ENCODE results near the gene IFT57. TPM values are rescaled to one million over a fixed set of nuclear protein-coding genes. Genes with fewer than 3 reads are reported as not detected.

Gene IFT57
- total and polyA plus RNA-seq, 4 donors = 54.3 to 78.9 (median 70.0) TPM

DNA sequence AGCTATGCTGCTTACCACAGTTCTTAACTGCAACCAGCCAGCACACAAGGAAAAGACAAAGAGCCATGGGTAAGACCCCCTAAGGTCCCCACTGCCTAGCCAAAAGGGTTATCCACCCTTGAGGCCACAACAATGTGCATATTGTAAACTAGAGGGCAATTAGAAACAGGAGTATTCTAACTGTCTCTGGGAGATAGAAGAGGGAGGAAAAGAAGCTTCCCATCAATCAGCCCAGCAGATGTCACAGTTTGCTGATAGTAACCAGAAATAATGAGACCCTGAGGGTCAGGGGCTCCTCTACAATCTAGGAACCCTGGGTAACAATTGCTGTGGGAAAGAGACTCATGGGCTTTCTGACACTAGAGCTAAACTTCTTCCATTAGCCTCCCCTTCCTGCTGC, 20.6 kb upstream of the IFT57 start:
- H3K4me1 ChIP-seq (ENCODE audit: control insufficient read depth, insufficient read depth, low read length) = no peaks in the 10 kb centered on the region
- H3K27ac ChIP-seq (ENCODE audit: low read depth, low read length) = no peak overlapping the region
- H3K9me3 ChIP-seq (ENCODE audit: control insufficient read depth, insufficient read depth, low read length) = no peaks in the 10 kb centered on the region
- DNase-seq (ENCODE audit: low read depth in 4 of 6, low spot score in 6 of 6) = no peak
- H3K4me3 ChIP-seq (ENCODE audit: low read depth, low read length) = no peak overlapping the region
- no peaks in the 10 kb centered on the region for H3K36me3 ChIP-seq (ENCODE audit: control insufficient read depth, insufficient read depth, low read length)
- H3K27me3 ChIP-seq (ENCODE audit: control insufficient read depth, insufficient read depth, low read length) = no peaks in the 10 kb centered on the region

- DNase-seq (ENCODE audit: low read depth in 4 of 6, low spot score in 6 of 6) = no peak
- WGBS (ENCODE audit: insufficient coverage) = 96% methylated on average over 6 of the region's 6 CpGs
- H3K9me3 ChIP-seq (ENCODE audit: control insufficient read depth, insufficient read depth, low read length) = no peaks in the 10 kb centered on the region
- no peak overlapping the region for H3K4me3 ChIP-seq (ENCODE audit: low read depth, low read length)
- H3K27me3 ChIP-seq (ENCODE audit: control insufficient read depth, insufficient read depth, low read length) = no peaks in the 10 kb centered on the region
- H3K36me3 ChIP-seq (ENCODE audit: control insufficient read depth, insufficient read depth, low read length) = no peaks in the 10 kb centered on the region
- no peaks in the 10 kb centered on the region for H3K4me1 ChIP-seq (ENCODE audit: control insufficient read depth, insufficient read depth, low read length)
- H3K27ac ChIP-seq (ENCODE audit: low read depth, low read length) = no peak overlapping the region
Measured at GRCh38 chr3:108241721-108242120, 19.5 kb upstream of the IFT57 start.

- H3K36me3 ChIP-seq (ENCODE audit: control insufficient read depth, insufficient read depth, low read length) = no peaks in the 10 kb centered on the region
- no peak overlapping the region for H3K4me3 ChIP-seq (ENCODE audit: low read depth, low read length)
- H3K4me1 ChIP-seq (ENCODE audit: control insufficient read depth, insufficient read depth, low read length) = no peaks in the 10 kb centered on the region
- 75% methylated on average over 2 of the region's 2 CpGs for WGBS (ENCODE audit: insufficient coverage)
- no peak overlapping the region for H3K27ac ChIP-seq (ENCODE audit: low read depth, low read length)
- DNase-seq (ENCODE audit: low read depth in 4 of 6, low spot score in 6 of 6) = no peak
- H3K27me3 ChIP-seq (ENCODE audit: control insufficient read depth, insufficient read depth, low read length) = no peaks in the 10 kb centered on the region
- H3K9me3 ChIP-seq (ENCODE audit: control insufficient read depth, insufficient read depth, low read length) = no peaks in the 10 kb centered on the region
Measured at GRCh38 chr3:108241146-108241545, 18.9 kb upstream of the IFT57 start.

- no peak for DNase-seq (ENCODE audit: low read depth in 4 of 6, low spot score in 6 of 6)
- Histone ChIP-seq H3K4me1 (ENCODE audit: control insufficient read depth, insufficient read depth, low read length) (no peaks in the 10 kb centered on the region), H3K27ac (ENCODE audit: low read depth, low read length) (no peak overlapping the region), H3K36me3 (ENCODE audit: control insufficient read depth, insufficient read depth, low read length) (no peaks in the 10 kb centered on the region), H3K27me3 (ENCODE audit: control insufficient read depth, insufficient read depth, low read length) (no peaks in the 10 kb centered on the region), H3K4me3 (ENCODE audit: low read depth, low read length) (no peak overlapping the region), H3K9me3 (ENCODE audit: control insufficient read depth, insufficient read depth, low read length) (no peaks in the 10 kb centered on the region)
- WGBS (ENCODE audit: insufficient coverage) = no CpG with 5 or more reads among the region's 1 CpG
Measured at GRCh38 chr3:108239082-108239481, 16.9 kb upstream of the IFT57 start.

GRCh38 chr3:108235290-108235689, 13.1 kb upstream of the IFT57 start:
- Histone ChIP-seq H3K27ac (ENCODE audit: low read depth, low read length) (no peak overlapping the region), H3K4me1 (ENCODE audit: control insufficient read depth, insufficient read depth, low read length) (no peaks in the 10 kb centered on the region), H3K27me3 (ENCODE audit: control insufficient read depth, insufficient read depth, low read length) (no peaks in the 10 kb centered on the region), H3K36me3 (ENCODE audit: control insufficient read depth, insufficient read depth, low read length) (no peaks in the 10 kb centered on the region), H3K4me3 (ENCODE audit: low read depth, low read length) (no peak overlapping the region), H3K9me3 (ENCODE audit: control insufficient read depth, insufficient read depth, low read length) (no peaks in the 10 kb centered on the region)
- WGBS (ENCODE audit: insufficient coverage) = no CpG with 5 or more reads among the region's 1 CpG
- no peak for DNase-seq (ENCODE audit: low read depth in 4 of 6, low spot score in 6 of 6)

GRCh38 chr3:108234387-108234957, 12.2 kb upstream of the IFT57 start:
- Histone ChIP-seq H3K27ac (ENCODE audit: low read depth, low read length) (no peak overlapping the region), H3K4me1 (ENCODE audit: control insufficient read depth, insufficient read depth, low read length) (no peaks in the 10 kb centered on the region), H3K36me3 (ENCODE audit: control insufficient read depth, insufficient read depth, low read length) (no peaks in the 10 kb centered on the region), H3K9me3 (ENCODE audit: control insufficient read depth, insufficient read depth, low read length) (no peaks in the 10 kb centered on the region), H3K4me3 (ENCODE audit: low read depth, low read length) (no peak overlapping the region), H3K27me3 (ENCODE audit: control insufficient read depth, insufficient read depth, low read length) (no peaks in the 10 kb centered on the region)
- 71% methylated on average over 1 of the region's 1 CpG for WGBS (ENCODE audit: insufficient coverage)
- DNase-seq (ENCODE audit: low read depth in 4 of 6, low spot score in 6 of 6) = no peak

DNA sequence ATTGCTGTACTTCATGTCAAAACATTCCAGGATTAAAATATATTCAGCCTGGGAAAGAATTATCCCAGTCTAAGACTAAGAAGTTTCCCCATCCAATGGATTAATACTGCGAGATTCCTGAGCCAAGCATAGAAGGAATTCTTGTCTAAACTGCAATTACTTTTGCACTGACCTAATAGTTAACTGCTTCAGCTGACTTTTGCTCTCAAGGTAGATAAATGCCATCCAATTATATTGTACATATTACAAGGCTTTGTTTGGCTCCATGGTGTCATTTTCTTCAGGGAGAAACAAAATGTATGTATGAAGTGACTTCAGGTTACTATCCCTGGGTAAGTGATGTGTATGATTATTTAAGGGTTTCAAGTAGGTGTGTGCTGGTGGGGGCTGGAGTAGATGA, 6.1 kb upstream of the IFT57 start:
- no peaks in the 10 kb centered on the region for H3K9me3 ChIP-seq (ENCODE audit: control insufficient read depth, insufficient read depth, low read length)
- H3K36me3 ChIP-seq (ENCODE audit: control insufficient read depth, insufficient read depth, low read length) = no peaks in the 10 kb centered on the region
- H3K4me1 ChIP-seq (ENCODE audit: control insufficient read depth, insufficient read depth, low read length) = no peaks in the 10 kb centered on the region
- no peak overlapping the region for H3K4me3 ChIP-seq (ENCODE audit: low read depth, low read length)
- 100% methylated on average over 1 of the region's 1 CpG for WGBS (ENCODE audit: insufficient coverage)
- no peak for DNase-seq (ENCODE audit: low read depth in 4 of 6, low spot score in 6 of 6)
- no peak overlapping the region for H3K27ac ChIP-seq (ENCODE audit: low read depth, low read length)
- H3K27me3 ChIP-seq (ENCODE audit: control insufficient read depth, insufficient read depth, low read length) = no peaks in the 10 kb centered on the region

DNA sequence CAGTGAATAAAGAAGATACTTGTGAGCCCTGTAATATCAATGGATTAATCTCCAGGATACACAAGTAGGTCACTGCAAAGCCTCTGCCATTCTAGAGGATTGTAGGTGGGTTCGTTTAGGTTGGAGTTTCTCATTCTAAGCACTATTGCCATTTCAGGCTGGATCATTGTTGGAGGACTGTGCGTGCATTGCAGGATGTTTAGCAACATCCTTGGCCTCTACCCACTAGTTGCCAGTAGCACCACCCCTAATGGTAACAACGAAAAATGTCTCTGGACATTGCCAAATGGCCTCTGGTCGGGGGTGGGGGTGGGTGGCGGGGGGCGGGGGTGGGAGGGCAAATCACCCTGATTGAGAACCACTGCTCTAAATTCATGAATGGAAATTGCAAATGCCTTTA, 4.9 kb upstream of the IFT57 start:
- no peak overlapping the region for H3K27ac ChIP-seq (ENCODE audit: low read depth, low read length)
- H3K4me3 ChIP-seq (ENCODE audit: low read depth, low read length) = no peak overlapping the region
- no peaks in the 10 kb centered on the region for H3K27me3 ChIP-seq (ENCODE audit: control insufficient read depth, insufficient read depth, low read length)
- no peaks in the 10 kb centered on the region for H3K4me1 ChIP-seq (ENCODE audit: control insufficient read depth, insufficient read depth, low read length)
- H3K9me3 ChIP-seq (ENCODE audit: control insufficient read depth, insufficient read depth, low read length) = no peaks in the 10 kb centered on the region
- H3K36me3 ChIP-seq (ENCODE audit: control insufficient read depth, insufficient read depth, low read length) = no peaks in the 10 kb centered on the region
- no peak for DNase-seq (ENCODE audit: low read depth in 4 of 6, low spot score in 6 of 6)
- 83% methylated on average over 1 of the region's 6 CpGs for WGBS (ENCODE audit: insufficient coverage)

DNA sequence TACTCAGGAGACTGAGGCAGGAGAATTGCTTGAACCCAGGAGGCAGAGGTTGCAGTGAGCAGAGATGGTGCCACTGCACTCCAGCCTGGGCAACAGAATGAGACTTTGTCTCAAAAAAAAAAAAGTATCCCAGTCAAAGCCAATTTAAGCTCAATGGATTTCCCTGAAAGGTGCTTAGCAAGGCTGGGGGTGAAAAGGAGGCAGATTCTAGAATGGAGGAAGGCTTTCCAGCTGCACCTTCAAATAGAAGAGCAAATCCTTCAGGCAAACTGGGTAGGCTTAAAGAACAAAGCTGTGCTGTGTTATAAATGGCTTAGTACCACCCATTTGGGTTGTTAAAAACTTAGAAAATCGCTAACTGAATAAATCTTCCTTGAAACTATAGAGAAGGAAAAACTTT, 3.0 kb upstream of the IFT57 start:
- H3K27me3 ChIP-seq (ENCODE audit: control insufficient read depth, insufficient read depth, low read length) = no peaks in the 10 kb centered on the region
- WGBS (ENCODE audit: insufficient coverage) = no CpG with 5 or more reads among the region's 1 CpG
- H3K4me1 ChIP-seq (ENCODE audit: control insufficient read depth, insufficient read depth, low read length) = no peaks in the 10 kb centered on the region
- H3K27ac ChIP-seq (ENCODE audit: low read depth, low read length) = no peak overlapping the region
- DNase-seq (ENCODE audit: low read depth in 4 of 6, low spot score in 6 of 6) = no peak
- H3K4me3 ChIP-seq (ENCODE audit: low read depth, low read length) = no peak overlapping the region
- H3K36me3 ChIP-seq (ENCODE audit: control insufficient read depth, insufficient read depth, low read length) = no peaks in the 10 kb centered on the region
- no peaks in the 10 kb centered on the region for H3K9me3 ChIP-seq (ENCODE audit: control insufficient read depth, insufficient read depth, low read length)

DNA sequence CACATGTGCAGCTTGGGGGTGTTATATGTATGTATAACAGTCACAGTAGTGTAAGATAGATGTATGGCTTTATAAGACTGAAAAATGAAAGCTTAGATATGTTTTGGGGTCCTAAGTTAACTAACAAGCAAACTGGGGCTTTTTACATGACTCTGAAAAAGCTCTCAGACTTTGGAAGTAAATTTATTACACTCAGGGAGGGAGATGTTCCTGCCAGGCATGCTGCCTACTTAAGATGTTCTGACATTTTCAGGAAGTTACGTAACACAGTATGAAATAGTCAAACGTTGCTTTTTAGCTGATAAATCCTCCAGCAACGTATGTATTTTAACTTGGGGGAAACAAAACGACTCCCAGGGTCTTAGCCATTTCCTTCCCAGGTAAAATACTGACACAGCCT, 1.7 kb upstream of the IFT57 start:
- H3K9me3 ChIP-seq (ENCODE audit: control insufficient read depth, insufficient read depth, low read length) = no peaks in the 10 kb centered on the region
- no peaks in the 10 kb centered on the region for H3K27me3 ChIP-seq (ENCODE audit: control insufficient read depth, insufficient read depth, low read length)
- no peak for DNase-seq (ENCODE audit: low read depth in 4 of 6, low spot score in 6 of 6)
- no peak overlapping the region for H3K4me3 ChIP-seq (ENCODE audit: low read depth, low read length)
- no peak overlapping the region for H3K27ac ChIP-seq (ENCODE audit: low read depth, low read length)
- WGBS (ENCODE audit: insufficient coverage) = 100% methylated on average over 1 of the region's 4 CpGs
- no peaks in the 10 kb centered on the region for H3K36me3 ChIP-seq (ENCODE audit: control insufficient read depth, insufficient read depth, low read length)
- H3K4me1 ChIP-seq (ENCODE audit: control insufficient read depth, insufficient read depth, low read length) = no peaks in the 10 kb centered on the region

Measured in spinal cord (tissue), 10 donors.